Right lobe of liver (tissue), 6 donors: ENCODE measurements around the gene XRCC2. TPM values are rescaled to one million over a fixed set of nuclear protein-coding genes. Genes with fewer than 3 reads are reported as not detected.

ENCODE experiments used
- ATAC-seq, 4 donors: fragments of 200-7000 bp; cut with Tn5 transposase; one replicate each; pipeline ENCODE4 v1.9.1; 2020; ENCODE audit warnings: mild to moderate bottlenecking in 4 of 4, moderate library complexity in 4 of 4
- DNase-seq, 3 donors: peaks; one replicate each; pipeline ENCODE4 v3.0.0-alpha.2; 2020
- H3K27ac ChIP-seq, 3 donors: fragments of 200-600 bp; one replicate each; pipeline ENCODE4 v1.8.0; 2022
- H3K27me3 ChIP-seq, 2 donors: fragments of 200-600 bp; one replicate each; pipeline ENCODE4 v1.8.0; 2022
- H3K36me3 ChIP-seq, 4 donors: fragments of 200-600 bp; sonication (generic) in 1 of 4; one replicate each; pipeline versions ENCODE4 v1.5.1 to v1.8.0; 2017 to 2022; ENCODE audit warnings: control low read depth in 1 of 4
- H3K4me1 ChIP-seq, 4 donors: fragments of 200-600 bp; sonication (generic) in 1 of 4; one replicate each; pipeline versions ENCODE4 v1.5.1 to v1.8.0; 2017 to 2022; ENCODE audit warnings: control low read depth in 1 of 4
- H3K4me3 ChIP-seq, 3 donors: fragments of 200-600 bp; one replicate each; pipeline ENCODE4 v1.8.0; 2022
- H3K9me3 ChIP-seq, 4 donors: fragments of 200-600 bp; sonication (generic) in 1 of 4; one replicate each; pipeline versions ENCODE4 v1.5.1 to v1.8.0; 2017 to 2022; ENCODE audit warnings: control low read depth in 1 of 4
- CTCF ChIP-seq, 4 donors: fragments of 200-600 bp in 3 of 4; fragments of 450-650 bp in 1 of 4; IDR thresholded peaks; one replicate each; pipeline versions ENCODE4 v1.5.1 to v1.8.0; 2016 to 2022; ENCODE audit warnings: antibody characterized with exemption in 4 of 4, mild to moderate bottlenecking in 2 of 4
- POLR2A ChIP-seq: fragments of 450-650 bp; IDR thresholded peaks from one replicate; pipeline ENCODE4 v1.6.1; 2017; ENCODE audit warnings: antibody characterized with exemption, mild to moderate bottlenecking
- WGBS: methylation state at CpG from one replicate; pipeline ENCODE4 v1.1.6; 2018; ENCODE audit warnings: low coverage, low lambda C conversion rate; ENCODE audit not compliant: insufficient coverage; ENCODE audit errors: missing lambda C conversion rate; 5-methylcytosine and 5-hydroxymethylcytosine counted together
- intact Hi-C, 2 donors: fragments of 100-400 bp; cut with DNase I; formaldehyde crosslinking; loops; one replicate each; pipeline versions ENCODE4 v1.11.2 to v1.14.1; 2022
- total RNA-seq, 6 experiments: library from RNA; depleted of rRNA in 2 of 6; stranded (reverse); fragments of >200 nt in 2 of 6; fragmentation: NEBNext Ultra II Directional in 3 of 6; extraction: Animal tissue kit (Norgen Biotek cat#: 25700) in 3 of 6; gene quantifications; one replicate each; pipeline versions ENCODE4 v1.1.0 to v1.2.4, GENCODE V29; 2016 to 2023
- donor health status: DM: no; HTN: yes; CAD: no.
- donor health status: DM: no; HTN: no; CAD: no.
- donor health status: DM: no; HTN: no; CAD: no.
- donor health status: DM: no; HTN: yes; CAD: no.
- donor health status: DM: no; HTN: yes; CAD: no.

The XRCC2 gene
- total RNA-seq, 6 experiments from 2014 or later: 0.14 to 2.0 (median 0.20) TPM; not detected in 1

- WGBS: 87% methylated on average over 7 of the region's 9 CpGs
- H3K27ac ChIP-seq: no peak overlapping the region
- TF ChIP-seq POLR2A (no peak), CTCF (IDR thresholded peaks at IDR 0.05) (no peak)
- no peak for ATAC-seq
- intact Hi-C loops: no loop called here
- no peak for DNase-seq
- H3K4me3 ChIP-seq: no peak overlapping the region
- no peaks in the 10 kb centered on the region for H3K27me3 ChIP-seq
- H3K9me3 ChIP-seq: no peaks in the 10 kb centered on the region
- no peaks in the 10 kb centered on the region for H3K4me1 ChIP-seq
- no peaks in the 10 kb centered on the region for H3K36me3 ChIP-seq
Observed at GRCh38 chr7:152643979-152644559, 31.9 kb downstream of the XRCC2 start.

GRCh38 chr7:152641384-152641783, 34.6 kb downstream of the XRCC2 start:
- DNase-seq (no peak), ATAC-seq (no peak)
- H3K4me1 ChIP-seq: no peaks in the 10 kb centered on the region
- H3K9me3 ChIP-seq: no peaks in the 10 kb centered on the region
- intact Hi-C loops: no loop called here
- no peaks in the 10 kb centered on the region for H3K27me3 ChIP-seq
- H3K27ac ChIP-seq: no peak overlapping the region
- 87% methylated on average over 5 of the region's 6 CpGs for WGBS
- no peak overlapping the region for H3K4me3 ChIP-seq
- H3K36me3 ChIP-seq: no peaks in the 10 kb centered on the region
- no peak for TF ChIP-seq CTCF (IDR thresholded peaks at IDR 0.05)
- TF ChIP-seq POLR2A: no peak

GRCh38 chr7:152640829-152641228, 35.1 kb downstream of the XRCC2 start:
- H3K27ac ChIP-seq: no peak overlapping the region
- no peak for TF ChIP-seq POLR2A
- TF ChIP-seq CTCF (IDR thresholded peaks at IDR 0.05): no peak
- intact Hi-C loops: no loop called here
- no peak overlapping the region for H3K4me3 ChIP-seq
- no peaks in the 10 kb centered on the region for H3K27me3 ChIP-seq
- WGBS: 66% methylated on average over 6 of the region's 6 CpGs
- DNase-seq: no peak
- no peaks in the 10 kb centered on the region for H3K36me3 ChIP-seq
- H3K9me3 ChIP-seq: no peaks in the 10 kb centered on the region
- no peak for ATAC-seq
- no peaks in the 10 kb centered on the region for H3K4me1 ChIP-seq

GRCh38 chr7:152637920-152638580, 37.9 kb downstream of the XRCC2 start:
- 70% methylated on average over 6 of the region's 7 CpGs for WGBS

More at GRCh38 chr7:152637920-152638580, 37.9 kb downstream of the XRCC2 start:
- ATAC-seq (no peak), DNase-seq (no peak)
- no peaks in the 10 kb centered on the region for H3K4me1 ChIP-seq
- intact Hi-C loops: no loop called here
- no peak overlapping the region for H3K27ac ChIP-seq
- H3K36me3 ChIP-seq: no peaks in the 10 kb centered on the region
- TF ChIP-seq POLR2A (no peak), CTCF (IDR thresholded peaks at IDR 0.05) (no peak)
- H3K4me3 ChIP-seq: no peak overlapping the region
- H3K27me3 ChIP-seq: no peaks in the 10 kb centered on the region
- H3K9me3 ChIP-seq: no peaks in the 10 kb centered on the region
